SK-N-SH treated with all-trans-retinoic acid at 6 μM for 48 hours (cell line): ENCODE data around the gene SLC6A20.

Experiments
- ATAC-seq: fragments of 200-7000 bp; cut with Tn5 transposase; 3 replicates; pipeline ENCODE4 v1.9.1; 2020; ENCODE audit warnings: mild to moderate bottlenecking, moderate library complexity
- ARNTL ChIP-seq: fragments of 450-650 bp; formaldehyde crosslinking; IDR thresholded peaks from 2 replicates; pipeline ENCODE4 v1.5.0; 2020; ENCODE audit warnings: low read depth, mild to moderate bottlenecking, moderate library complexity, borderline replicate concordance
- BACH2 ChIP-seq: fragments of 250-450 bp; sonication (Bioruptor Pico); IDR thresholded peaks from 2 replicates; pipeline ENCODE4 v1.9.0; 2021; ENCODE audit warnings: mild to moderate bottlenecking, borderline replicate concordance
- CSDC2 ChIP-seq: fragments of 250-450 bp; sonication (Bioruptor Pico); IDR thresholded peaks from 2 replicates; pipeline ENCODE4 v1.5.0; 2020; ENCODE audit warnings: mild to moderate bottlenecking, moderate library complexity
- CSRNP3 ChIP-seq: fragments of 250-450 bp; sonication (Bioruptor Pico); IDR thresholded peaks from 2 replicates; pipeline ENCODE4 v1.5.1; 2021; ENCODE audit warnings: mild to moderate bottlenecking, moderate library complexity
- ESRRG ChIP-seq: fragments of 250-450 bp; sonication (Bioruptor Pico); IDR thresholded peaks from 2 replicates; pipeline ENCODE4 v1.6.1; 2021; ENCODE audit warnings: mild to moderate bottlenecking
- GLIS3 ChIP-seq: fragments of 250-450 bp; sonication (Bioruptor Pico); IDR thresholded peaks from 2 replicates; pipeline ENCODE4 v1.5.0; 2020; ENCODE audit warnings: mild to moderate bottlenecking, moderate library complexity
- ISL1 ChIP-seq: fragments of 250-450 bp; sonication (Bioruptor Pico); IDR thresholded peaks from 2 replicates; pipeline ENCODE4 v2.1.2; 2022; ENCODE audit warnings: mild to moderate bottlenecking, moderate library complexity
- OSR1 ChIP-seq: fragments of 250-450 bp; sonication (Bioruptor Pico); IDR thresholded peaks from 2 replicates; pipeline ENCODE4 v1.8.0; 2022; ENCODE audit warnings: moderate library complexity, mild to moderate bottlenecking, inconsistent platforms
- PPARA ChIP-seq: fragments of 250-450 bp; sonication (Bioruptor Pico); IDR thresholded peaks from 2 replicates; pipeline ENCODE4 v1.5.0; 2020; ENCODE audit warnings: mild to moderate bottlenecking, borderline replicate concordance
- SNAI2 ChIP-seq: fragments of 250-450 bp; sonication (Bioruptor Pico); IDR thresholded peaks from 2 replicates; pipeline ENCODE4 v1.5.0; 2020; ENCODE audit warnings: mild to moderate bottlenecking, moderate library complexity
- TOX ChIP-seq: fragments of 250-450 bp; sonication (Bioruptor Pico); IDR thresholded peaks from 2 replicates; pipeline ENCODE4 v1.8.0; 2021; ENCODE audit warnings: mild to moderate bottlenecking, moderate library complexity, borderline replicate concordance
- TSHZ2 ChIP-seq: fragments of 250-450 bp; sonication (Bioruptor Pico); IDR thresholded peaks from 2 replicates; pipeline ENCODE4 v1.5.0; 2020; ENCODE audit warnings: mild to moderate bottlenecking, moderate library complexity
- ZC3H10 ChIP-seq: fragments of 250-450 bp; sonication (Bioruptor Pico); IDR thresholded peaks from 2 replicates; pipeline ENCODE4 v1.5.1; 2021; ENCODE audit warnings: mild to moderate bottlenecking, moderate library complexity
- ZFP3 ChIP-seq: fragments of 250-450 bp; sonication (Bioruptor Pico); IDR thresholded peaks from 2 replicates; pipeline ENCODE4 v1.5.0; 2020; ENCODE audit warnings: mild to moderate bottlenecking, moderate library complexity
- ZFP30 ChIP-seq: fragments of 450-650 bp; formaldehyde crosslinking; IDR thresholded peaks from 2 replicates; pipeline ENCODE4 v1.5.0; 2022; ENCODE audit warnings: mild to moderate bottlenecking, moderate library complexity
- ZNF565 ChIP-seq: fragments of 450-650 bp; formaldehyde crosslinking; conservative IDR thresholded peaks from 2 replicates; pipeline ENCODE4 v1.5.0; 2020; ENCODE audit warnings: low read depth, mild to moderate bottlenecking, moderate library complexity
- ZNF70 ChIP-seq: fragments of 450-650 bp; formaldehyde crosslinking; IDR thresholded peaks from 2 replicates; pipeline ENCODE4 v1.5.0; 2020; ENCODE audit warnings: mild to moderate bottlenecking, moderate library complexity
- ZNF8 ChIP-seq: fragments of 450-650 bp; formaldehyde crosslinking; IDR thresholded peaks from 2 replicates; pipeline ENCODE4 v1.5.0; 2020; ENCODE audit warnings: mild to moderate bottlenecking, moderate library complexity
- TF ChIP-seq, protein P1 (sequence below): fragments of 250-450 bp; sonication (Bioruptor Pico); IDR thresholded peaks from 2 replicates; pipeline ENCODE4 v1.5.1; 2020; ENCODE audit warnings: low read depth, mild to moderate bottlenecking, moderate library complexity
- TF ChIP-seq, protein P2 (sequence below): fragments of 250-450 bp; sonication (Bioruptor Pico); IDR thresholded peaks from 2 replicates; pipeline ENCODE4 v1.8.0; 2020; ENCODE audit warnings: mild to moderate bottlenecking, moderate library complexity, borderline replicate concordance

Gene SLC6A20

GRCh38 chr3:45748068-45748467 is 48.3 kb downstream of the SLC6A20 start:
- TF ChIP-seq ESRRG (CRISPR knock-in tag) (no peak), ZNF70 (no peak), ARNTL (CRISPR knock-in tag) (no peak), CSDC2 (CRISPR knock-in tag) (no peak), GLIS3 (no peak)
- no peak for ATAC-seq

DNA sequence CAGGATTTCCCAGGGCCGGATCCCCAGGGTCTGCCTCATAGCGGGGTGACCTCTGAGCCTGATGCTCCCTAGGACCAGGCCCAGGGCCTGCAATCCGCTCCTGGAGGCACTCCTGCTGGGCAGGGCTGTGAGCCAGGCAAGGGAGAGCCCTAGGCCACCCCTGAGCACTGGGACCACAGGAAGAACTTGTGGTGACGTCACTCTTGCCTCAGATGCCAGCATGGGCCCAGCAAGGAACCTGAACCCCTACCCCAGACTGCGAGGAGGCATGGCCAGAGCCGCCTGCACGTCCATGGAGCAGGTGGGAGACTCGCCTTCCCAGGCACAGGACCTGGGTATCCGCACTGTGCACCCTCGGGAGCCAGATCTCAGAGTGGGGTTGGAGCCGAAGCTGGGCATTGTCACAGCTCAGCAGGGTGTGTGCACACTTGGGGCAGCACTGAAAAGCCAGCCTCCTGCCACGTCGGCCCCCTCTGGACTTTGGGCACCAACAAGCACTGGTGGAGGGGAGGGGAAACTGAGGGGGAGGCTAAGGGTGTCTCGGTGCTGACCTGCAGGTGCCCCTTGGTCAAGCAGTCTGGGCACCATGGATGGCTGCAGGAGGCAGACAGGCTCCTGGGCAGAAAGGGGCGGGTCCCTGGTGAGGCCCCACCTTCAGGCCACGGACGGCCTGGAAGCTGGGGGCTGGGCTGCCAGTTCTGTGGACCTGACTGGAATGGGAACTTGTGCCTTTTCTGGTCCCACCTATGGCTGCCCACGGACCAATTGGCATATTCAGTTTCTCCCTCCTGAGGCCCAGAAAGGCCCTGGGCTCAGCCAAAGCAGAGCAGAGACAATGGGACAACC is 49.3 kb downstream of the SLC6A20 start:
- TF ChIP-seq ZFP3 (CRISPR knock-in tag) (no peak), ISL1 (CRISPR knock-in tag) (no peak), ZFP30 (CRISPR knock-in tag) (no peak), TSHZ2 (CRISPR knock-in tag) (no peak), SNAI2 (CRISPR knock-in tag) (no peak), ZNF70 (no peak), CSRNP3 (CRISPR knock-in tag) (no peak), OSR1 (no peak), GLIS3 (no peak), ARNTL (CRISPR knock-in tag) (no peak), BACH2 (CRISPR knock-in tag) (no peak), ZNF8 (CRISPR knock-in tag) (no peak), CSDC2 (CRISPR knock-in tag) (no peak), ZC3H10 (CRISPR knock-in tag) (no peak)
- TF ChIP-seq, protein P1, sequence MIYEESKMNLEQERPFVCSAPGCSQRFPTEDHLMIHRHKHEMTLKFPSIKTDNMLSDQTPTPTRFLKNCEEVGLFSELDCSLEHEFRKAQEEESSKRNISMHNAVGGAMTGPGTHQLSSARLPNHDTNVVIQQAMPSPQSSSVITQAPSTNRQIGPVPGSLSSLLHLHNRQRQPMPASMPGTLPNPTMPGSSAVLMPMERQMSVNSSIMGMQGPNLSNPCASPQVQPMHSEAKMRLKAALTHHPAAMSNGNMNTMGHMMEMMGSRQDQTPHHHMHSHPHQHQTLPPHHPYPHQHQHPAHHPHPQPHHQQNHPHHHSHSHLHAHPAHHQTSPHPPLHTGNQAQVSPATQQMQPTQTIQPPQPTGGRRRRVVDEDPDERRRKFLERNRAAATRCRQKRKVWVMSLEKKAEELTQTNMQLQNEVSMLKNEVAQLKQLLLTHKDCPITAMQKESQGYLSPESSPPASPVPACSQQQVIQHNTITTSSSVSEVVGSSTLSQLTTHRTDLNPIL (CRISPR knock-in tag): no peak
- TF ChIP-seq, protein P2, sequence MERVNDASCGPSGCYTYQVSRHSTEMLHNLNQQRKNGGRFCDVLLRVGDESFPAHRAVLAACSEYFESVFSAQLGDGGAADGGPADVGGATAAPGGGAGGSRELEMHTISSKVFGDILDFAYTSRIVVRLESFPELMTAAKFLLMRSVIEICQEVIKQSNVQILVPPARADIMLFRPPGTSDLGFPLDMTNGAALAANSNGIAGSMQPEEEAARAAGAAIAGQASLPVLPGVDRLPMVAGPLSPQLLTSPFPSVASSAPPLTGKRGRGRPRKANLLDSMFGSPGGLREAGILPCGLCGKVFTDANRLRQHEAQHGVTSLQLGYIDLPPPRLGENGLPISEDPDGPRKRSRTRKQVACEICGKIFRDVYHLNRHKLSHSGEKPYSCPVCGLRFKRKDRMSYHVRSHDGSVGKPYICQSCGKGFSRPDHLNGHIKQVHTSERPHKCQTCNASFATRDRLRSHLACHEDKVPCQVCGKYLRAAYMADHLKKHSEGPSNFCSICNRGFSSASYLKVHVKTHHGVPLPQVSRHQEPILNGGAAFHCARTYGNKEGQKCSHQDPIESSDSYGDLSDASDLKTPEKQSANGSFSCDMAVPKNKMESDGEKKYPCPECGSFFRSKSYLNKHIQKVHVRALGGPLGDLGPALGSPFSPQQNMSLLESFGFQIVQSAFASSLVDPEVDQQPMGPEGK (CRISPR knock-in tag): no peak

DNA sequence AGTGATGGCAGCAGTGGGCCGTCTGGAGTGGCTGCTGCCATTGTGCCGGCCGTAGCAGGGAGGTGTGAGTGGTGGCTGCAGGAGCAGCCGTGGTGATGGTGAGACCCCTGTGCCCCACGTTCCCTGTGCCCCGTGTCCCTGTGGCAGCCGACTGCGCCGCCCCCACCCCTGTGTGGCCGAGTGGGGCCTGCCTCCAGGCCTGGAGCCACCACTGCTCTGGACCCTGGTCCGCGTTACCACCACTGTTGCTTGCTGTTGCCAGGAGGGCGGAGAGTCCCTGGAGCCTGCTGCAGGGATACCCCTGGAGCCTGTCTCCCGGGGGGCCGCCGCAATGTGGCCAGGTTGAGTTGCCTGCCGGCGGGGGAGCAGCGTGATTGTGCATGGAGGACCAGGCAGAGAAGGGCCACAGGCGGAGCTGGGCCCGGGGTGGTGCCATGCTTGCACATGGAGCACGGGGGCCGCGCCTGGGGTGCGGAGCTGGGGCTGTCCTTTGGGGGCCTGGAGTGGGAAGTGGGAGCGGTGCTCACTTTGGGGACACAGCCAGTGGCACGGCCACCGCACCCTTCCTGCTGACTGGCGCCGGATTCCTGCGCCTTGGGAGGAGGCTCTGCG is 50.1 kb downstream of the SLC6A20 start:
- no peak for TF ChIP-seq ZFP30 (CRISPR knock-in tag)
- TF ChIP-seq ZNF70: no peak
- TF ChIP-seq GLIS3: no peak
- no peak for TF ChIP-seq ZNF565 (CRISPR knock-in tag)
- ATAC-seq: no peak

More for the DNA sequence above, 49.3 kb downstream of the SLC6A20 start:
- ATAC-seq: peak; percentile 28; the same call in 2 of the 3 replicates

- no peak for ATAC-seq
- TF ChIP-seq PPARA (CRISPR knock-in tag): no peak
- TF ChIP-seq ZFP3 (CRISPR knock-in tag): no peak
- TF ChIP-seq CSRNP3 (CRISPR knock-in tag): no peak
- TF ChIP-seq, protein P2 (CRISPR knock-in tag): no peak
- no peak for TF ChIP-seq SNAI2 (CRISPR knock-in tag)
- TF ChIP-seq ISL1 (CRISPR knock-in tag): no peak
- TF ChIP-seq ZFP30 (CRISPR knock-in tag): no peak
- TF ChIP-seq ARNTL (CRISPR knock-in tag): no peak
- no peak for TF ChIP-seq CSDC2 (CRISPR knock-in tag)
- TF ChIP-seq TOX (CRISPR knock-in tag): no peak
- no peak for TF ChIP-seq BACH2 (CRISPR knock-in tag)
- TF ChIP-seq ZNF70: no peak
Observed at GRCh38 chr3:45742461-45743089, 53.8 kb downstream of the SLC6A20 start.
